Activated naive CD4-positive, alpha-beta T cell treated with anti-CD3 and anti-CD28 coated beads, Interleukin-2, amount 50 U/mL, for 24 hours (primary cell): ENCODE results near the gene ATP1A1.

Experiments
- H3K27ac Mint-ChIP-seq: one replicate; pipeline ENCODE4 v1.8.0; 2021; ENCODE audit warnings: mild to moderate bottlenecking, mixed read lengths
- H3K27me3 Mint-ChIP-seq: one replicate; pipeline ENCODE4 v1.8.0; 2021; ENCODE audit warnings: mixed read lengths
- H3K36me3 Mint-ChIP-seq: one replicate; pipeline ENCODE4 v1.8.0; 2021; ENCODE audit warnings: mixed read lengths
- H3K4me1 Mint-ChIP-seq: one replicate; pipeline ENCODE4 v1.8.0; 2021; ENCODE audit warnings: mixed read lengths
- H3K4me3 Mint-ChIP-seq: one replicate; pipeline ENCODE4 v1.8.0; 2021; ENCODE audit warnings: mild to moderate bottlenecking, mixed read lengths
- H3K9me3 Mint-ChIP-seq: one replicate; pipeline ENCODE4 v1.8.0; 2021; ENCODE audit warnings: mixed read lengths

The ATP1A1 gene

DNA sequence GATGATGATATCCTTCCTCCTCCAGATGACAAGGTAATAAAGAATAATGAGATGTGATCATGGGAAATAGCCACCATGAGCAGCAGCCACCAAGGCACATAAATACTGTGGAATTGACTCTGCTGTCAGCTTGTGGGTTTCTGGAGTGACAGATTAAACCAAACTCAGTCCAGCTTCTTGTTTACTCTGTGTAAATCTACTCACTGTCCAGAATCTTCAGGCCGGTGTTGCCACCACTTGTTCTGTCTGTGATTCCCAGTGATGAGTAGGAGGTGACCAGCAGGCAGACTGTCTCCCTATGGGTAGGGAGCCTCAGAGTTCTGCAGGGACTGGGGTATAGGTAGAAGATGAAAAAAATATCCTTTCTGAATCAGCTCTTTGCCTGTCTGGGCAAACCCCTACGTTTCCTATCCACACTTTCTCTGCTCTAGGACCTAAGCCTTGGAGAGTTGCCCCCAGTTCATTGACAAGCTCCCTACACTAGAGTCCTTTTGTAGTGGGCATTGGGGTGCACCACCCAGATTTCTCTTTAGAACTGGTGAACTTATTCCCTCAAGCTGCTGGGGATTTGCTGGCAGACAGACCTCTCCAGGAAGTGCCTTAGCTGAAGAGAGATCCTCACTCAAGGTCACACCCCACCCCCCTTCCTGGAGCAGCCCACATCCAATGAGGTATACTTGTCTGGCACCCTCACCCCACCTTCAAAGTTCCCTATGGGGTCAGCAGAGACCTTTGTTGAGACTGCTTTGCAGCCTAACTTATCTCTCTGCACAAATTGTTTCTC lies 47.6 kb downstream of the ATP1A1 start:
- Mint-ChIP-seq H3K27me3 (no peaks in the 10 kb centered on the region), H3K27ac (no peak overlapping the region), H3K9me3 (no peaks in the 10 kb centered on the region), H3K36me3 (no peaks in the 10 kb centered on the region), H3K4me1 (peaks cover 26% of the 10 kb centered on the region), H3K4me3 (no peak overlapping the region)

DNA sequence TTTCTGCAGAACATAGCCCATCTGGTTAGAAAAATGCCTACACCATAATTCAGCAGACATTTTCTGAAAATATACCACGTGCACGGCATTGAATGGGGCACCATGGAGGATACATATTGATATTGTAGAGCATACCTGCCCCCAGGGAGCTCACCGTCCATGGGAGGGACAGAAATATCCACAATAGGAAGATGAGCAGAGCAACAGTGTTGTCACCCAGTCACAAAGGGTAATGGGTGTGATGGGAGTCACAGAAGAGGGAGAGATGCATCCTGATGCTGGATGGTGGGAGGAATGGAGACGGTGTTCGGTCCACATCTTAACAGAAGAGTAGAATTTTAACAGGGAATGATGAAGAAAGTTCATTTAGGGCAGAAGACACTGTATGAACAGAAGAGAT lies 51.4 kb downstream of the ATP1A1 start:
- Mint-ChIP-seq H3K36me3 (no peaks in the 10 kb centered on the region), H3K4me1 (peaks cover under 1% of the 10 kb centered on the region), H3K4me3 (no peak overlapping the region), H3K27ac (no peak overlapping the region), H3K27me3 (no peaks in the 10 kb centered on the region), H3K9me3 (no peaks in the 10 kb centered on the region)

GRCh38 chr1:116424863-116425262 lies 51.8 kb downstream of the ATP1A1 start:
- no peak overlapping the region for H3K27ac Mint-ChIP-seq
- no peaks in the 10 kb centered on the region for H3K4me1 Mint-ChIP-seq
- no peak overlapping the region for H3K4me3 Mint-ChIP-seq
- no peaks in the 10 kb centered on the region for H3K36me3 Mint-ChIP-seq
- no peaks in the 10 kb centered on the region for H3K9me3 Mint-ChIP-seq
- no peaks in the 10 kb centered on the region for H3K27me3 Mint-ChIP-seq

GRCh38 chr1:116425987-116426386 lies 52.9 kb downstream of the ATP1A1 start:
- H3K27ac Mint-ChIP-seq = no peak overlapping the region

GRCh38 chr1:116426401-116426800 lies 53.4 kb downstream of the ATP1A1 start:
- H3K27me3 Mint-ChIP-seq = no peaks in the 10 kb centered on the region
- no peak overlapping the region for H3K27ac Mint-ChIP-seq
- no peak overlapping the region for H3K4me3 Mint-ChIP-seq
- no peaks in the 10 kb centered on the region for H3K36me3 Mint-ChIP-seq
- no peaks in the 10 kb centered on the region for H3K9me3 Mint-ChIP-seq
- H3K4me1 Mint-ChIP-seq = no peaks in the 10 kb centered on the region

More at GRCh38 chr1:116425987-116426386, 52.9 kb downstream of the ATP1A1 start:
- no peak overlapping the region for H3K4me3 Mint-ChIP-seq
- H3K36me3 Mint-ChIP-seq = no peaks in the 10 kb centered on the region
- no peaks in the 10 kb centered on the region for H3K4me1 Mint-ChIP-seq
- no peaks in the 10 kb centered on the region for H3K27me3 Mint-ChIP-seq
- H3K9me3 Mint-ChIP-seq = no peaks in the 10 kb centered on the region

DNA sequence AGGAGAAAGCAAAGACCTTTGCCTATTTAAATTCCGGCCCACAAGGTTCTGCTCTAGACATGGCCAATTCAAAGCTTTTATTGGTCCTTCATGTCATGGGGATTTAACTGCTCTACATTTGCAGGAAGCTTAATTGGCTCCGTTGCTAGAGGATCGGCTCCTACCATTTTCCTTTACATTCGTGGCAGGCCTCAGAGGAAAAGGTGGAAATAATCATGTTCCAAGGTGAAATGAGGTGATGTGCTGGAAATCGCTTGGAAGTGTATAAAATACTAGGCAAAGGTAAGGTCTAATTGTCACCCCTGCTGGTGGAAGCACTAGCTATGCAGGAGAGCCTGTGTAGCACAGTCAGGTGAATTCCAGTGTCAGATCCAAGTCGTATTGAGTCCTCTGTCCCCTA lies 55.5 kb downstream of the ATP1A1 start:
- H3K36me3 Mint-ChIP-seq = no peaks in the 10 kb centered on the region
- no peaks in the 10 kb centered on the region for H3K4me1 Mint-ChIP-seq
- H3K4me3 Mint-ChIP-seq = no peak overlapping the region
- no peak overlapping the region for H3K27ac Mint-ChIP-seq
- H3K27me3 Mint-ChIP-seq = no peaks in the 10 kb centered on the region
- H3K9me3 Mint-ChIP-seq = no peaks in the 10 kb centered on the region

DNA sequence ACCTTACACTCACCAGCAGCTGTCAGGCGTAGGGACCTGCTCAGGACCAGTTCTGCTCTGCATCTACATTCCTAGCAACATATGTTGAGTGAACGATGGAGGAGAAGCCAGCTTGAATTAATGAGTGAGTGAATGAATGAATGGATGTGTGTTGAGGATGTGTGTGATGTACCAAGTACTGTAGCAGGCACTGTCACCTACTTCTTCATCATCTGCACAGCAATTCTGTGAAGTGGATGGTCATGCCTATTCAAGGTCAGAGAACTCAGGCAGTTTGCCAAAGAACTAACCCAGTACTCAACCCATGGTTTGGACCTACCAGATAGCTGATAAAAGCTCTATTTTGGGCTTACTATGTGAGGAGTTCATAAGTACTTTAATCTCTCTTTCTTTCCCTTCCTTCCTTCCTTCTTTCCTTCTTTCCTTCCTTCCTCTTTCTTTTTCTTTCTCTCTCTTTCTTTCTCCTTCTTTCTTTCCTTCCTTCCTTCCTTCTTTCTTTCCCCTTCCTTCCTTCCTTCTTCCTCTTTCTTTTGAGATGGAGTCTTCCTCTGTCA lies 56.9 kb downstream of the ATP1A1 start:
- Mint-ChIP-seq H3K27me3 (no peaks in the 10 kb centered on the region), H3K27ac (peak overlapping the region; percentile 27), H3K4me3 (no peak overlapping the region), H3K9me3 (no peaks in the 10 kb centered on the region), H3K4me1 (no peaks in the 10 kb centered on the region), H3K36me3 (no peaks in the 10 kb centered on the region)

- Mint-ChIP-seq H3K9me3 (no peaks in the 10 kb centered on the region), H3K27ac (peak overlapping the region; percentile 32), H3K36me3 (no peaks in the 10 kb centered on the region), H3K4me1 (no peaks in the 10 kb centered on the region), H3K4me3 (no peak overlapping the region), H3K27me3 (no peaks in the 10 kb centered on the region)
These were observed 58.9 kb downstream of the ATP1A1 start for GRCh38 chr1:116431870-116432500.

GRCh38 chr1:116432655-116433265 lies 59.7 kb downstream of the ATP1A1 start:
- Mint-ChIP-seq H3K4me1 (no peaks in the 10 kb centered on the region), H3K27ac (no peak overlapping the region), H3K4me3 (no peak overlapping the region), H3K36me3 (no peaks in the 10 kb centered on the region), H3K27me3 (no peaks in the 10 kb centered on the region), H3K9me3 (no peaks in the 10 kb centered on the region)

- Mint-ChIP-seq H3K4me3 (no peak overlapping the region), H3K4me1 (no peaks in the 10 kb centered on the region), H3K27ac (no peak overlapping the region), H3K27me3 (no peaks in the 10 kb centered on the region), H3K9me3 (no peaks in the 10 kb centered on the region), H3K36me3 (no peaks in the 10 kb centered on the region)
These were observed 60.5 kb downstream of the ATP1A1 start for GRCh38 chr1:116433275-116434257.

DNA sequence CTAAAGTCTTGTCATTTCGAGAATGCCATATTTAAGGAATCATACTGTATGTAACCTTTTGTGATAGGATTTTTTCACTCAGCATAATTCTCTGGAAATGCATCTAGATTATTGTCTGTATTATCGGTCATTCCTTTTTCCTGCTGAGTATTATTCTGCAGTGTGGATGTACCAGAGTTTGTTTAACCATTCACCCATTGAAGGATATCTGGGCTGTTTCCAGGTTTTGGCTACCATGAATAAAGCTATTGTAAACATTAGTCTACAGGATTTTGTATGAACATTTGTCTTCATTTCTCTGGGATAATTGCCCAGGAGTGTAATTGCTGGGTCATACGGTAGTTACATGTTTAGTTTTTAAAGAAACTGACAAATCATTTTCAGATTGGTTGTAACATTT lies 61.8 kb downstream of the ATP1A1 start:
- Mint-ChIP-seq H3K27ac (no peak overlapping the region), H3K4me1 (no peaks in the 10 kb centered on the region), H3K27me3 (no peaks in the 10 kb centered on the region), H3K4me3 (no peak overlapping the region), H3K36me3 (no peaks in the 10 kb centered on the region), H3K9me3 (no peaks in the 10 kb centered on the region)

DNA sequence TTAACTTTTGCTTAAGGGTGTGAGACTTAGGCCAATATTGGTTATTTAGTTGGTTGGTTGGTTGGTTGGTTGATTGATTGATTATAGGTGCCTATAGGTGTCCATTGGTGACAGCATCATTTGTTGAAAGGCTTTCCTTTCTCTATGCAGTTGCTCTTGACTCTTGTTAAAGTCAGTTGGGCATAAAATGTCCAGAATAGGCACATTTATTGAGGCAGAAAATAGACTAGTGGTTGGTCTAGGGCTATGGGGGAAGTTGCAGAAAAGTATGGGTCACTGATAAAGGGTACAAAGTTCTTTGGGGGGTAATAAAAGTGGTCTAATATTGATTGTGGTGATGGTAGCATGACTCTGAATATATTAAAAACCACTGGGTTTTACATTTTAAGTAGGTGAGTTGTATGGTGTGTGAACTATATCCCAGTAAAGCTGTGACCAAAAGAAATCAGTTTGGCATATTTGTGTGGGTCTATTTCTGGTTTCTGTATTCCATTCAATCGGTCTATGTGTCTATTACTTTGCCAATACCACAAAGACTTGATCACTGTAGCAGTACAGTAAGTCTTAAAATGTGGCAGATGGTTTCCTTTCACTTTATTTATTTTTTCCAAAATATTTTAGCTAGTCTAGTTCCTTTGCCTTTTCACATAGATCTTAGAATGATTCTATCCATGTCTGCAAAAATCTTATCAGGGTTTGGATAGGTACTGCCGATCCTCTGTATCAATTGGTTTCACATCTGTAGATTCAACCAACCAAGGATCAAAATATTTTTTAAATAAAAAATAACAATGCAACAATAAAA lies 63.0 kb downstream of the ATP1A1 start:
- Mint-ChIP-seq H3K27me3 (no peaks in the 10 kb centered on the region), H3K27ac (no peak overlapping the region), H3K36me3 (no peaks in the 10 kb centered on the region), H3K9me3 (no peaks in the 10 kb centered on the region), H3K4me3 (no peak overlapping the region), H3K4me1 (no peaks in the 10 kb centered on the region)

- no peaks in the 10 kb centered on the region for H3K36me3 Mint-ChIP-seq
- no peaks in the 10 kb centered on the region for H3K4me1 Mint-ChIP-seq
- no peak overlapping the region for H3K27ac Mint-ChIP-seq
- no peaks in the 10 kb centered on the region for H3K9me3 Mint-ChIP-seq
- no peak overlapping the region for H3K4me3 Mint-ChIP-seq
- no peaks in the 10 kb centered on the region for H3K27me3 Mint-ChIP-seq
These were observed 63.5 kb downstream of the ATP1A1 start for GRCh38 chr1:116436611-116436970.

DNA sequence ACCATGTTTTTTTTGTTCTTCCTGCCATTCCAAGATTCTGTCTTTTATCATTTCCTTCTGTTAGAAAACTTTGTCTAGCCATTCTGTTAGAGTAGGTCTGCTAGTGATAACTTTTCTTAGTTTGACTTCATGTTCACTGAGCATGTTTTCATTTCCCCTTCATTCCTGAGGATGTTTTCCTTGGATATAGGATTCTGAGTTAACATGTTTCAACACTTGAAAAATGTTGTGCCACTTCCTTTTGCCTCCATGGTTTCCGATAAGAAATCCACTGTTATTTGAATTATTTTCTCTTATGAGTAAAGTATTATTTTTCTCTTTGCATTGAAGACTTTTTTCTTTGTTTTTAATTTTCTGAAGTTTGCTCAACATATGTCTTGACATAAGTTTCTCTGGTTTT lies 66.7 kb downstream of the ATP1A1 start:
- H3K27ac Mint-ChIP-seq = no peak overlapping the region
- no peak overlapping the region for H3K4me3 Mint-ChIP-seq
- H3K9me3 Mint-ChIP-seq = no peaks in the 10 kb centered on the region
- no peaks in the 10 kb centered on the region for H3K36me3 Mint-ChIP-seq
- no peaks in the 10 kb centered on the region for H3K27me3 Mint-ChIP-seq
- H3K4me1 Mint-ChIP-seq = no peaks in the 10 kb centered on the region
